MM.1S (cell line): Measurements from ENCODE around the gene MSGN1.

ENCODE experiments used
- EZH2 ChIP-seq: fragments of 300-600 bp; sonication (generic); optimal IDR thresholded peaks from 2 replicates; pipeline ENCODE3; 2017; ENCODE audit warnings: low read depth, mild to moderate bottlenecking, antibody characterized with exemption, low read length, mixed read lengths
- TF ChIP-seq, protein P1 (sequence below): fragments of 300-600 bp; sonication (generic); IDR thresholded peaks from 2 replicates; pipeline ENCODE4 v1.5.1; 2016; ENCODE audit warnings: antibody characterized with exemption, low read length, mixed read lengths

DNA sequence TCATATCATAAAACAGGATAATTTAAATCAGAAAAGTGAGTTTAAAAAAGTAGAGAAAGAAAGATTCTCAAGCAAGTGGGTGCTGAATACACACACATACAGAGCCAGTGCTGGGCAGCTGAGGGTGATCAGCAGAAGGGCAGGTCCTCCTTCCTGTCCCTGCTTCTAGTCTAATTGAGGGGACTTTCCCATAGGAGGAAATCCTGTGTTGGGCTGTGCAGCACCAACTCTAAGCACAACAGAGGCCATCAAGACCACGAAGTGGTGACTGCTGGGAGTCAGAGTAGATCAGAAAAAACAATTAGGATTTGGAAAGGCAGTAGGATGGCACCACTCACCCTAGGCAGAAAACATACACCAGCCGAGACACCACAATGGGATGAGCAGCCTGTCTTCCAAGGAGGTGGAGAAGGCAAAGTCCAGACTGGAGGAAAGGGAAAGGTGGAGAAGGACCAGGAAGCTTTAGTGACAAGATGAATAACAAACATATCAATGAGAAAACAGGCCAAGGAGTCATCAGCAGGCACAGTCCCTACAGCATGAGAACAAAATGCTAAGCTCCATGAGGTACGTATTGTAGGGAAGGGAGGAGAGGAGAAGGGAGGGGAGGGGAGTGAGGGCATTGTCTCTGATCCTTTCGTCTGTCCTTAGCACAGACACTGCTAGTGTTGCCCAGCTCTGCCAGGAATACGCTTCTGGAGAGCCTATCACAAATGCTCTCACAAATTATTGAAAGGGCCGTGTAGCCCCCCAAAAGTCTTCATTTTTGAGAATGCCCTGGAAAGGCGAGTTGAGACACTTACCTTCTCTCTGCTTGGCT is 16.7 kb upstream of the MSGN1 start:
- TF ChIP-seq, protein P1, sequence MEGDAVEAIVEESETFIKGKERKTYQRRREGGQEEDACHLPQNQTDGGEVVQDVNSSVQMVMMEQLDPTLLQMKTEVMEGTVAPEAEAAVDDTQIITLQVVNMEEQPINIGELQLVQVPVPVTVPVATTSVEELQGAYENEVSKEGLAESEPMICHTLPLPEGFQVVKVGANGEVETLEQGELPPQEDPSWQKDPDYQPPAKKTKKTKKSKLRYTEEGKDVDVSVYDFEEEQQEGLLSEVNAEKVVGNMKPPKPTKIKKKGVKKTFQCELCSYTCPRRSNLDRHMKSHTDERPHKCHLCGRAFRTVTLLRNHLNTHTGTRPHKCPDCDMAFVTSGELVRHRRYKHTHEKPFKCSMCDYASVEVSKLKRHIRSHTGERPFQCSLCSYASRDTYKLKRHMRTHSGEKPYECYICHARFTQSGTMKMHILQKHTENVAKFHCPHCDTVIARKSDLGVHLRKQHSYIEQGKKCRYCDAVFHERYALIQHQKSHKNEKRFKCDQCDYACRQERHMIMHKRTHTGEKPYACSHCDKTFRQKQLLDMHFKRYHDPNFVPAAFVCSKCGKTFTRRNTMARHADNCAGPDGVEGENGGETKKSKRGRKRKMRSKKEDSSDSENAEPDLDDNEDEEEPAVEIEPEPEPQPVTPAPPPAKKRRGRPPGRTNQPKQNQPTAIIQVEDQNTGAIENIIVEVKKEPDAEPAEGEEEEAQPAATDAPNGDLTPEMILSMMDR, result no peak
- no peak for TF ChIP-seq EZH2
